Transverse colon (tissue), 4 donors: ENCODE data around the gene SLC39A11.

Experiments
- CTCF ChIP-seq, 5 experiments: fragments of 200-600 bp in 3 of 5; fragments of 450-650 bp in 2 of 5; sonication (generic) in 3 of 5; IDR thresholded peaks; 1 replicate in 2 of 5; 2 replicates in 3 of 5; pipeline ENCODE4 v1.5.1; 2016 to 2017; ENCODE audit warnings: antibody characterized with exemption in 5 of 5, inconsistent platforms in 3 of 5, mild to moderate bottlenecking in 2 of 5, moderate library complexity in 1 of 5
- EP300 ChIP-seq: sonication (generic); formaldehyde crosslinking; IDR thresholded peaks from one replicate; pipeline ENCODE4 v1.6.1; 2017; ENCODE audit warnings: antibody characterized with exemption, low read depth
- POLR2A ChIP-seq: fragments of 450-650 bp; IDR thresholded peaks from one replicate; pipeline ENCODE4 v1.6.1; 2016; ENCODE audit warnings: antibody characterized with exemption, mild to moderate bottlenecking, moderate library complexity
- POLR2AphosphoS5 ChIP-seq, 3 donors: sonication (generic); formaldehyde crosslinking; IDR thresholded peaks; one replicate each; pipeline ENCODE4 v1.6.1; 2016; ENCODE audit warnings: antibody characterized with exemption in 3 of 3

GRCh38 chr17:72605543-72605942 lies 486.9 kb downstream of the SLC39A11 start:
- no peak for TF ChIP-seq CTCF (IDR thresholded peaks at IDR 0.05)
- no peak for TF ChIP-seq POLR2A
- no peak for TF ChIP-seq POLR2AphosphoS5 (IDR thresholded peaks at IDR 0.05)
- TF ChIP-seq EP300, result no peak
